Stimulated activated CD8-positive, alpha-beta memory T cell treated with anti-CD3 and anti-CD28 coated beads, Interleukin-7, amount 100 ng/mL, for 4 hours (primary cell): ENCODE measurements around the gene KIFC3.
"Not testable (repeated sequence)": the region's sequence is repeated elsewhere in the genome, so short reads cannot be mapped to it uniquely, and the experiment has no call there.

Experiments
- DNase-seq, 2 donors: peaks; one replicate each; pipeline ENCODE4 v3.0.0-alpha.2; 2020; ENCODE audit warnings: low read depth in 2 of 2

KIFC3 gene, protein sequence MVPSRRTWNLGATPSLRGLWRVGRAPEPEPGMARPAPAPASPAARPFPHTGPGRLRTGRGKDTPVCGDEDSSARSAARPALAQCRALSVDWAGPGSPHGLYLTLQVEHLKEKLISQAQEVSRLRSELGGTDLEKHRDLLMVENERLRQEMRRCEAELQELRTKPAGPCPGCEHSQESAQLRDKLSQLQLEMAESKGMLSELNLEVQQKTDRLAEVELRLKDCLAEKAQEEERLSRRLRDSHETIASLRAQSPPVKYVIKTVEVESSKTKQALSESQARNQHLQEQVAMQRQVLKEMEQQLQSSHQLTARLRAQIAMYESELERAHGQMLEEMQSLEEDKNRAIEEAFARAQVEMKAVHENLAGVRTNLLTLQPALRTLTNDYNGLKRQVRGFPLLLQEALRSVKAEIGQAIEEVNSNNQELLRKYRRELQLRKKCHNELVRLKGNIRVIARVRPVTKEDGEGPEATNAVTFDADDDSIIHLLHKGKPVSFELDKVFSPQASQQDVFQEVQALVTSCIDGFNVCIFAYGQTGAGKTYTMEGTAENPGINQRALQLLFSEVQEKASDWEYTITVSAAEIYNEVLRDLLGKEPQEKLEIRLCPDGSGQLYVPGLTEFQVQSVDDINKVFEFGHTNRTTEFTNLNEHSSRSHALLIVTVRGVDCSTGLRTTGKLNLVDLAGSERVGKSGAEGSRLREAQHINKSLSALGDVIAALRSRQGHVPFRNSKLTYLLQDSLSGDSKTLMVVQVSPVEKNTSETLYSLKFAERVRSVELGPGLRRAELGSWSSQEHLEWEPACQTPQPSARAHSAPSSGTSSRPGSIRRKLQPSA

DNA sequence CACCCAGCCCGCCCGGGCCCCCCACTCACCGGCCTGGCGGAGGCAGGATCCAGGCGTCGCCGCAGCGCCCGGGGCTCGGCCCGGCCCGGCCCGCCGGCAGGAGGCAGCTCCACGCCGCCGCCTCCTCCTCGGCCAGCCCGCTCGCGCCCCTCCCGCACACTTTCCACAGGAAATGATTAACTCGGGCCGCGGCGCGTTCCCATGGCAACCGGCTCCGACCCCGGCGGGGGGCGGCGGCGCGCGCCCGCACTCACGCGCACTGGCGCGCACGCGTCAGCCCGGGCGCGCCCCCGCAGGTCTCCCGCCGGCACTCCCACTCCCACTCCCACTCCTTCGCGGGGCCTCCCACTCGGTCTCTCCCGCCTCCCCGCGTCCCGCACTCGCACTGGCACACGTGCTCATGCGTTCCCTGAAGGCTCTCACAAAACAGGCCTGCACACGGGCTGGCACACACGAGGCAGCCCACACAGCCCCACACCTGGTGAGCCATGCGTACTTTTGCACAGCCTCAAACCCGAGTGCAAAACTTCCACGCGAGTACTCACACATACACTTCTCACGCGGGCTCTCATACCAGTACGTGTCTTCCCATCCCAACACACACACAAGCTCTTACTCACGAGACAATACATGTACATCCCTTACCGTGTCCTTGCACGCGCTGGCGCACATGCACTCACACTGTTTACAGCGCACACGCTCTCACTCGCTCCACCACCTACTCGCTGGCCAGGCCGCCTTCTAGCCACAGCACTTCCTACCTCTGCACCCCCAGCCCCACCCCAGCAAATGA is at the start of gene KIFC3:
KIFC3 (minus strand) TSS at position 151 of the 793 bp plus-strand sequence. CDS start 4,248 bp downstream, outside the sequence.
- peak; percentile 59 to 78 for DNase-seq

DNA sequence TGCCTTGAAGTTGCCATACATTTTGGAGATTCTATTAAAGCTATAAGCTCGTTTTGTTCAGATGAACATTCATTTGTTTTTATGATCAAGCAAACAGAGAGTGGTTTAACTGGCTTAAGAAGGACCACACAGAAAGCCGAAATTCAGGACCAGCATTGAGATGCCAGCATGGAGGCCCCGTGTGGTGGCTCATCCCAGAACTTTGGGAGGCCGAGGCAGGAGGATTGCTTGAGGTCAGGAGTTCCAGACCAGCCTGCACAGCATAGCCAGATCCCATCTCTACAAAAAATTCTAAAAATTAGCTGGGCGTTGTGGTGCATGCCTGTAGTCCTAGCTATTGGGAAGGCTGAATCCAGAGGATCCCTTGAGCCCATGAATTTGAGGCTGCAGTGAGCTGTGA is 45.9 kb upstream of the KIFC3 start:
- DNase-seq: no peak

DNA sequence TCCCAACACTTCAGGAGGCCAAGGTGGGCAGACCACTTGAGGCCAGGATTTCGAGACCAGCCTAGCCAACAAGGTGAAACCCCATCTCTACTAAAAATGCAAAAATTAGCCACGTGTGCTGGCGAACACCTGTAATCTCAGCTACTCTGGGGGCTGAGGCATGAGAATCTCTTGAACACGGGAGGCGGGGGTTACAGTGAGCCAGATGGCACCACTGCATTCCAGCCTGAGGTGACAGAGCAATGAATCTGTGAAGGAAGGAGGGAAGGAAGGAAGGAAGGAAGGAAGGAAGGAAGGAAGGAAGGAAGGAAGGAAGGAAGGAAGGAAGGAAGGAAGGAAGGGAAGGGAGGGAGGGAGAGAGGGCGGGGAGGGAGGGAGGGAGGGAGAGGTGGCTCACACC is 44.6 kb upstream of the KIFC3 start:
- not testable (repeated sequence) for DNase-seq

DNA sequence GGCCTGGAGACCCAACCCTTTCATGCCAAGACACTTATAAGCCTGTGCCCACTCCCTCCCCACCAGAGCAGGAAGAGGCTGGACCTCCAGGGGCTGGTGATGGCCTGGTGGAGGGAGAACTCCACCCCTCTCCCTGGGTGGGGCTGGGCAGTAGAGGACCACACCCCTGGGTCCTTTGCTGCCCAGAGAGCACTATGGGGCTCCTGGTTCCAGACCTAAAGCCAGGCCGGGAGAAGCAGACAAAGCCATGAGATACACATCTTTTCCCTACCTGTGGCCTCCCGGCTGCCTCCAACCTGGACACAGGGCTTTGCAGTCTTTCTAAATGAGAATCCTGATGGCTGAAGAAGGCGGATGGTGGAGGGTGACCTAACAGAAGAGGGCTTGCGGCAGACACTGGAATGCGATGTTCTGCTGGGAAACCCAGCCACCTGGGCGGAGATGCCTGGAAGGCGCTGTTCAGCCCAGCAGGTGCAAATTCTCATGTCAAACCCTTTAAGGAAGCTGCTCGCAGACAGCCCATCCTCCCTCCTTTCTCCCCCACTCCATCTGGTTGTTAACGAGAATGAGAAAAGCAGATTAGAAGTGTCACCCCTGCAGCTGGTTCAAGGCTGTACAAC is 43.9 kb upstream of the KIFC3 start:
- DNase-seq: no peak

DNA sequence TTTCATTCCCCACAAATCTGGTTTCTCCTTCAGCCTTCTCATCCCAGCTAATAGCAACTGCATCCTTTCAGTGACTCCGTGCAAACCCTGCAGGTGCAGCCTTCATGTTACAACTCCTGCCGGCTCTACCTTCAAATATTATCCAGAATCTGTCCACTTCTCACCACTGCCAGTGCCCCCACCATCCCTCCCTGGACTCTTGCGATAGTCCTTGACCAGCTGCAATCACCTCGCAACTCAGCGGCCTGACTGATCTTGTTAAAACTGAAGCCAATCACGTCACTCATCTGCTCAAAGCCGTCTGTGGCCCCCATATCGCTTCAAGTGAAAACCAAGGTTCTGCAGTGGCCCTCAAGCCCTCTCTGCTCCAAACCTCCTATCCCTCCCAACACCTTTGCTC is 42.8 kb upstream of the KIFC3 start:
- DNase-seq: no peak

DNA sequence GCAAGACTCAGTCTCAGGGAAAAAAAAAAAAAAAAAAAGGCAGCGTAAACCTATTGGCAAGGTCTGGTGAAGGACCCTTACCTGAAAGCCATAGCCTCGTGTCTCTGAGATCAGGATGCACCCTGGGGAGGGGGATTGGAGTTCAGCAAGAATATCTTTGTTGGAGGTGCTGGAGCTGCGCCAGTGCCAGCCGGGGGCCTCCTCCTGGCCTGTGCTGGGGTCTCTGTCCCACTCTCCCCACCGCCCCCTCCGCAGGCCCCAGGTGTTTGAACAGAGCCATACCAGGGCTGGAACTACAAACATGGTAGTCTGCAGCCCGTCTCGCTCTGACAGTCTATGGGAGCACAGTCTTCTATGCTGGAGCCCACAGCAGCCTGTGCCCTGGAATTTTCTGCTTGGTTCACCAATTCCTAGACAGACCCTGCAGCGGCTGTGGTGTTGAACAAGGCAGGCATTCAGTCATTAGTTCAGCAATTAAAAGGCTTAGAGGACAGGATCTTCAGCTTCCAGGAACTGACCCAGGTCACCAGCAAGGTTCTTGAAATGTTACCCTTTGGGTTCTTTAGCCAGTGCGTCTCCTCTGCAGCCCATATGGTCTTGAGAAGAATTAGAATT is 42.2 kb upstream of the KIFC3 start:
- no peak for DNase-seq

DNA sequence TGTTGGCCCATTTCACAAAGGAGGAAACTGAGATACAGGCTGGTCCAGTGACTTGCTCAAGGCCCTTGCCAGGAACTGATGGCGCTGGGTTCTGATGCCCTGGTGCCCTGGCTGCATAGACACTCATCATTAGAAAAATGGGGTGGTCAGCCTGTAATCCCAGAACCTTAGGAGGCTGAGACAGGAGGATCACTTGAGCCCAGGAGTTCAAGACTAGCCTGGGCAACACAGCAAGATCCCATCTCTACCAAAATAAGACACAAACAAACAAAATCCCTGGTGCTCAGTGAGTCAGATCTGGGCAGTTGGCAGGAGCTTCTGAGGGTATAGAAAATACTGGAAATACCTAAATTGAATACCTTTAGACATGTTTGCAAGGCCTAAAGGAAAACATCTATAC is 41.1 kb upstream of the KIFC3 start:
- no peak for DNase-seq

DNA sequence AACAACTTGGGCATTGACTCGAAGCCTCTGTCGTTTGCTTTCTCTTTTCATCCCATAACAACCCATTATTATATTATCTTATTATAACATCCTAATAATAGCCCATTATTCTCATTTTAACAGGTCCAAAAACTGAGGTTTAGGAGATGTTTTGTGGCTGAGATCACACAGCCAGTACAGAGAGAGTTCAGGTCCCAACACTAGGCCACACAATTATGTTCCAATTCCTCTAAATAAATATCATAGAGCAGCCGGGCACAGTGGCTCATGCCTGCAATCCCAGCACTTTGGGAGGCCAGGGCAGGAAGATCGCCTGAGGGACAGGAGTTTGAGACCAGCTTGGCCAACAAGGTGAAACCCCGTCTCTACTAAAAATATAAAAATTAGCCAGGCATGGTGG is 40.3 kb upstream of the KIFC3 start:
- no peak for DNase-seq

DNA sequence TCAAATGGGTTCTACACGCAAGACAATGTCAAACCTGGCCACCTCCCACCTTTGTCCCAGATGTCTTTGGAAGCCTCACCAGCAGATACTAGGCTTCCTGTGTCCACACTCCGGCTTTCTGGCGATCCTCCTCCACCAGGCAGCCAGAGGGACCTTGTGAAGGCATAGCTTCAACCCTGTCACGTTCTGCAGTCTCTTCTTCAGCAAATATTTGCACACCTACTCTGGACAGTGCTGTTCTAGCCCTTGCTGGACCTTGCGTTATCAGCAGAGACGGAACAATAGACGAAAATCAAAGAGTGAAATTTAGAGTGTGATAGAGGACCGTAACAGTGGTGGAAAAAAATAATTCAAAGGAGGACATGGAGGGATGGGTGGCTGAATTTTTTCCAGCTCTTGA is 38.5 kb upstream of the KIFC3 start:
- no peak for DNase-seq

DNA sequence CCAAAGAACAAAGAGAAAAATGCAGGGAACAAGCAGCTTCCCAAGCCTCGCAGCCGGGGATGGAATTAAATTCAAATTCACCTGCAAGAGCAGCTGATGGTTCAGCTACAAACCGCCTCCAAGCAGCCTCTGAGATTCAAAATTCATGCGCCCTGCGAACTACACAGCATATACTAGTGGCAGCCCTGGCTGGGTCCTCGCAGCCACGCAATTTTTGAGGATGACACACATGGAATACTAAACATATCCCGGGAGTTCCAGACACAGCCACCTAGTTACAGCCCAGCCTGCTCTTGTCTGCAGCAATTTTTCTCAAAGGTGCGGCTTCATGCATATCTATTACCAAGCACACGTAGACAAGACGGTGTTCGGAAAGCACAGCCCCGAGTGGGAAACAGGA is 35.9 kb upstream of the KIFC3 start:
- DNase-seq: no peak

DNA sequence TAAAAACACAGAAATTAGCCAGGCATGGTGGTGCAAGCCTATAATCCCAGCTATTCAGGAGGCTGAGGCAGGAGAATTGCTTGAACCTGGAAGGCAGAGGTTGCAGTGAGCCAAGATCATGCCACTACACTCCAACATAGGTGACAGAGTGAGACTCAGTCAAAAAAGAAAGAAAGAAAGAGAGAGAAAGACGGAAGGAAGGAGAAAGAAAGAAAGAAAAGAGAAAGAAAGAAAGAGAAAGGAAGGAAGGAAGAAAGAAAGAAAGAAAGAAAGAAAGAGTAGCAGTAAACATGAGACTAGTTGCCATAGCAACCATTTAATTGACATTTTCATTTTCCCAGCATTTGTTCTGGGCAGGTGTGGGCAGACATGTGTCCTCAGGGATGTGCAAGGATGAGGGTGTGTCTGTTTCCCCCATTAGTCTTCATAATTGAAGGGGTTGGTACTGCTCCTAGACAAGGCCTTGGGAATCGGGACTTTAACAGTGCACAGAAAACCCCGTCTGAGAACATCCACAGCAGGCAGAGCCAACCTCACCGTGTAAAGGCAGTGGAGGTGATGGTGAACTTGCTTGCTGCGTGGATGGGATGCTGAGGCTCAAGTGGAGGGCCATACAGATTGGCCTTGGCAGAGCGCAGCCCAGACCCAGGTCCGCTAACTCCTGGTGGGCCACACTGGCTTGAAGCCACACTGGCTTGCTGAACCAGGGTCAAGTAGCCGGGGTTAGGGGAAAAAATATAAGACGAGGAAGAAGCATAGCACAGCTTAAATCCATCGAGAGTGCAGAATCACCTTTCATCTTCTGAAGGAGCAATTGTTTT is 35.2 kb upstream of the KIFC3 start:
- DNase-seq: no peak

DNA sequence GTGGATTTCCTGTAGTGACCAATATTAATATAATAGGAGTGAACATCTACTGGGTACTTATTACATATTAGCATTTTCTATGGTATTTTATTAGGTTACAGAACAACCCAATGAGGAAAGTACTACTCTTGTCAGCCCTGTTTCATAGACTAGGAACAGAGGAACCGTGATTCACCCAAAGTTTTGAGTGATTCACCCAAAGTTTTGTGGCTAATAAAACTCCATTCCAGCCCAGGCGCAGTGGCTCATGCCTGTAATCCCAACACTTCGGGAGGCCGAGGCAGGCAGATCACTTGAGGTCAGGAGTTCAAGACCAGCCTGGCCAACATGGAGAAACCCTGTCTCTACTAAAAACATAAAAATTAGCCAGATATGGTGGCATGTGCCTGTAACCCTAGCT is 33.1 kb upstream of the KIFC3 start:
- not testable (repeated sequence) for DNase-seq

DNA sequence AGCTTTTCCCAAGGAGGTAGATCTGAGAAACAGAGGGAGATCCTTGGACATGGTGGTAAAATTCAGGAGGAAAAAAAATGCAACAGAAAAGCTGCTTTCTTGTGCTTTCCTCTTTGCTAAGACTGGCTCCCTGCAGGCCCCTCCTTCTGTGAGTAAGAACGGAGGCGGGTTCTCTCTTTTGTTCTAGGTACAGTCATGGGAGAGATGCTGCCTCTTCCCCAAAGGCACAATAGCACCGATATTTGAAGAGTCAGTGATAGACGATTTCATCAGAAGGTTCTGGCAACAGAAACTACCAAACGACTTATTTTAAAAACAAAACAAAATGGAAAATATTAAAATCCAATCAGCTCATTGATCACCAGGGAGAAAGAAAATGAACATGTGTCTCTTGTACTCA is 32.6 kb upstream of the KIFC3 start:
- no peak for DNase-seq

DNA sequence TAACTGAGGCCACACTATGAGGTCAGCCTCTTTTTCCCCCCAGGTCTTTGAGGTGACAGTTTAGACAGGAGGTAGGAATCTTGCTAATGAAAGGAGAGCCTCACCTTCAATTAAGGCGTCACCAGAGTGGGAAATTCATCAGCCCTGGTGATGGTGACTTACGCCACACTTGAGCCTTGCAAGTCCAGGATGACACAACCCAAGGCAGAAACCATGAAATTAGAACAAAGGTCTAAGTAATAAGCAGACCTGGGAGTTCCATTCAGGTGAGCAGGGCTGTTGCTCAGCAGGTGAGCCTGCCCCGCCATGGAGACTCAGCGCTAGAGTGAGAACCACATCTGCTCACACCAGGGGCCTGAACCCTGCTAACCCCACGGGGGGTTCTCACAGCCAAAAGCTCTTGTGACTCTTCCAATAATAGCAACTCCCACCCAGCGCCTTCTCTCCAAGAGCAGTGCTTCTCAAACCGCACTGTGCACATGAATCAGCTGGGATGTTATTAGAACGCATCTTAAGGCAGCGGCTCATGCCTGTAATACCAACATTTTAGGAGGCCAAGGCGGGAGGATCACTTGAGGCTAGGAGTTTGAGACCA is 28.7 kb upstream of the KIFC3 start:
- no peak for DNase-seq

DNA sequence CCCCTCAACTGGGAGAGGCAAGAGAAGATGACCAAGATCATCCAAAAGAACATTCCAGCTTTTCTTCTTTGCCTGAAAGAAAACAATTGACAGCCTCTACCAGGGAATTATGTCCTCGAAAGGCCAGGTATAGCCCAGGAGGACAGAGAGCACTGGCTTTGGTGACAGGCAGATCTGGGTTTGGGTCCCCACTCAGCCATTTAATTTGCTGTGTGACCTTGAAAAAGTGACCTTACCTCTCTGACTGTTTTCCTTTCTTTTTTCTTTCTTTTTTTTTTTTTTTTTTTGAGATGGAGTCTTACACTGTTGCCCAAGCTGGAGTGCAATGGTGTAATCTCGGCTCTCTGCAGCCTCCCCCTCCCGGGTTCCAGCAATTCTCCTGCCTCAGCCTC is 27.7 kb upstream of the KIFC3 start:
- DNase-seq: no peak

DNA sequence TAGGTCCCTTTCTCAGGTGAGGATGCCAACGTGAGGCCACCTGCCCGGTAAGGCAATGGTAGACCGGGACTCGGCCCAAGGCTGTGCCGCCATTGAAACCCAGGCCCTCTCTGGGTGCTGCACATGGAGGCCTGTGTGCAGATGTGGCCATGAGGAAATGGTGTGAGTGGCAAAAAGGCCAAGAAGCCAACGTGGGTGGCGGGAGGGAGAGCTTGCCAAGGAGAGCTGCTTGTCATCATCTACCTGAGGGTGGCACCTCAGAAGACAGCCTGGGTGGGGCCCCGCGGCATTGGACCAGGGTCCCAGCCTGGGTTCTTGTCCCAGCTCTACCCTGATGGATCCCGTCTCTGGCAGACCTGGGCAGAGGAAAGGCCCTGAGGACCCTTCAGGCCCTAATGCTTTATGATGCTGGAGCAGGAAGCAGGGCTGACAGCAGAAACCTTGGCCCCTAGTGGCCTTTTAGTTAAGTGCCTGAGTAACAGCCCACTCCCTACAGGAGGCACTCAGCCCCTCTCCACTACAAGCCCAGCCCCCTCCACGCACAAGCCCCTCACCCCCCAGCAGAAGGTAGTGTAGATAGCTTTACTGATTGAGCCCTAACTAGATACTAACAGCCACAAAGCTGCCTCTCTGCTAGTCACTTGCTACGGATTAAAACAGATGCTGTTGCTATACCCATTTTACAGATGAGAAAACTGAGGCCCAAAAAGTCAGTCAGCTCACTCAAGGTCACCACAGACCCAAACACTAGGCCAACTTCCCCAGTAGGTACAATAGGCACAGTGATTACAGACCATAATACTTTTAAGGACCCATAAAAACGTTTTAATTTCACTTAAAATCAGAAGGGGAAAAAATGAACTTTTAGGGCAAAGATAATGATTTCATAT is 26.2 kb upstream of the KIFC3 start:
- no peak for DNase-seq

DNA sequence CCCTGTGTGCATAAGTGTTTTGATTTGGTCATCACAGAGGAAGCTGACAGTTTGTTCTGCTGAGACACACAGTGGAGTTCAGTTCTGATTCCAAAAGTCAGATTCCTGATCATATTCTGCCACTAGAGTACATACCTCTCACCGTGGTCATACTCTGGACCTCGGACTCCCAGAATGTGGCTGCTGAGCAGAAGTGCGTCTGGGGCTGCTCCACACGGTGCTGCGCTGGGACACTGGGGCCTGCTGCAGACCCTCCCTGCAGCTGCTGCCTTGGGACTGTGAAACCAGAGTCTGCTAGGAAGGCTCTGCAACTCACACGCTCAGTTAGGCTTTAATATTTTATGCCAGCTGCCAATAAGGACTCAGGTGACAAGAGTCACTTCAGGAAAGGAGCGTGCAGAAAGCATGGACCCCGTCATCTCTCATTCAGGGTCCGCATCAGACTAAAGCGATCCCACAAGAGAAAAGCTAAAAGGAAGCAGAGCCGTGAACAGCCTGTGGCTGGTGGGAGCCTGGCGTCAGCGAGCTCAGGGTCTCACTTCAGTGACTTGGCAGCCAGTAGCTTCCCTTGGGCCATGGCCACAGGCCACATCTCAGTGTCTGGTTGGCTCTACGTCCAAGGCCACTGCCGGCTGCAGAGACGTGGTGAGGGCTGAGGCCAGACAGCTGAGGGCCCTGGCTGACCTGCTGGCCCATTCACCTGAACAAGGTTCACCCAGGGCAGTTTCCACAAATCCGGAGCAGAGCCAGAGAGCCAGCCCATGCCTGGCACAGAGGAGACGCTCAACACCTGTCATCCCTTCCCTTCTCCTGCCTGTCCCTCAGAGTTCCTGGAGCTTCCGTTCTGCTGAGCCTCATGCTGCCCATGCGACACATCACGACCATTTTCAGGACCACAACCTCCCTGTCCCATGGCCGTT is 24.7 kb upstream of the KIFC3 start:
- DNase-seq: no peak

DNA sequence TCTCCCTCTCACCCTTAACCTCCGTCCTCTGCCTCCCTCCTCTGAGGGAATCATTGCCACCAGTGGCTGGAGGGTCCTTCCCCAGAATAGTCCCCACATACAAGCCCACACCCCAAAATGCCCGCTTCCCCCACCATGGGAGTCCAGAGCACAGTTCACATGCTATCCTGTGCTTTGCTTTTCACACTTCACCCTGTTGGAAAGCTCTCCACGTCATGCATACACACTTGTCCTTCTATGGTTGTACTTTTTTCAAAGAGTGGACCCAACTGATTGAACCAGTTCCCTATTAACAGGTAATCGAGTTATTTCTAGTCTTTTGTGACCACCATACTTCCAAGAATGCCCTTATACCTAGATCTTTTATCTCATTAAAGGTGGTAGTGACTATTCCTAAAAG is 23.8 kb upstream of the KIFC3 start:
- DNase-seq: no peak
